DOHH2 (cell line): Measurements from ENCODE around the gene GINM1.

Experiments used
- H3F3A ChIP-seq: fragments of 200-600 bp; sonication (generic), shearing (Covaris generic); 2 replicates; pipeline ENCODE4 v1.6.0; 2016; ENCODE audit warnings: antibody characterized with exemption, mild to moderate bottlenecking; ENCODE audit not compliant: control insufficient read depth, insufficient read depth
- H3K27ac ChIP-seq: fragments of 200-600 bp; sonication (generic); 2 replicates; pipeline ENCODE4 v1.5.1; 2014; ENCODE audit warnings: low read depth, mild to moderate bottlenecking, low read length, moderate library complexity
- H3K27me3 ChIP-seq: fragments of 200-600 bp; sonication (generic); 2 replicates; pipeline ENCODE4 v1.6.1; 2014; ENCODE audit warnings: mild to moderate bottlenecking, low read length, mixed read lengths; ENCODE audit not compliant: control insufficient read depth
- H3K36me3 ChIP-seq: fragments of 200-600 bp; sonication (generic); 2 replicates; pipeline ENCODE4 v1.6.1; 2014; ENCODE audit warnings: mild to moderate bottlenecking, low read length, moderate library complexity, mixed read lengths; ENCODE audit not compliant: control insufficient read depth
- H3K4me1 ChIP-seq: fragments of 200-600 bp; sonication (generic); 2 replicates; pipeline ENCODE4 v1.6.1; 2014; ENCODE audit warnings: mild to moderate bottlenecking, low read length, mixed read lengths; ENCODE audit not compliant: control insufficient read depth
- H3K4me2 ChIP-seq: fragments of 200-600 bp; sonication (generic); 2 replicates; pipeline ENCODE4 v1.6.0; 2014; ENCODE audit warnings: mild to moderate bottlenecking, low read length, moderate library complexity
- H3K4me3 ChIP-seq: fragments of 200-600 bp; sonication (generic); 2 replicates; pipeline ENCODE4 v1.5.1; 2014; ENCODE audit warnings: mild to moderate bottlenecking, low read length, mixed read lengths
- H3K79me2 ChIP-seq: fragments of 200-600 bp; sonication (generic); 2 replicates; pipeline ENCODE4 v1.6.1; 2014; ENCODE audit warnings: mild to moderate bottlenecking, low read length, mixed read lengths; ENCODE audit not compliant: control insufficient read depth
- H3K9me2 ChIP-seq: fragments of 200-600 bp; sonication (generic); replicated peaks from 2 replicates; pipeline ENCODE4 v1.6.1; 2014; ENCODE audit warnings: mild to moderate bottlenecking, low read length, mixed read lengths; ENCODE audit not compliant: control insufficient read depth
- H3K9me3 ChIP-seq: fragments of 200-600 bp; sonication (generic); 2 replicates; pipeline ENCODE4 v1.6.1; 2014; ENCODE audit warnings: antibody characterized with exemption, low read length, mixed read lengths; ENCODE audit not compliant: control insufficient read depth, insufficient read depth
- H4K20me1 ChIP-seq: fragments of 200-600 bp; sonication (generic); 2 replicates; pipeline ENCODE4 v1.6.0; 2014; ENCODE audit warnings: low read depth, mild to moderate bottlenecking, antibody characterized with exemption, low read length, moderate library complexity; ENCODE audit not compliant: control insufficient read depth, insufficient read depth
- EZH2phosphoT487 ChIP-seq: fragments of 200-600 bp; sonication (generic); IDR thresholded peaks from 2 replicates; pipeline ENCODE4 v1.6.1; 2017; ENCODE audit warnings: borderline replicate concordance, mild to moderate bottlenecking, antibody characterized with exemption, low read length, moderate library complexity, mixed read lengths
- TF ChIP-seq, protein P1 (sequence below): fragments of 200-600 bp; sonication (generic); IDR thresholded peaks from one replicate; pipeline ENCODE4 v1.5.1; 2014; ENCODE audit warnings: antibody characterized with exemption, mild to moderate bottlenecking, low read depth, low read length; ENCODE audit not compliant: poor library complexity, severe bottlenecking

Gene GINM1

DNA sequence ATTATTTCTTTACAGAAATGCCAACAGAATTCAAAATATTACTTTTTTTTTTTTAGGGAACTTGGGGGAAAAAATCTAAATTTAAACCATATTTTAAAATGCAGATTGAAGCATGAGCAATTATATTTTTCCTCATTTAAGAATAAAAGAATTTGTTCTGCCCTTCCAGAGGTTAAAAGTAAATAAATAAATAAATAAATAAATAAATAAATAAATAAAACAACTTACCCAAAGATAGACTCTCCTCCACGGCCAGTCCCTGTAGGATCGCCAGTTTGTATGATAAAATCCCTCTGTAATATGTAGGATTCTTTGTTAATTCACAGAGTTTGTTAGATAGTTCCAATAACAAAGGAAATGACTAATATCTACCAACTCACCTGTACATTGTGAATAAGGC, 25.0 kb upstream of the GINM1 start:
- TF ChIP-seq, protein P1, sequence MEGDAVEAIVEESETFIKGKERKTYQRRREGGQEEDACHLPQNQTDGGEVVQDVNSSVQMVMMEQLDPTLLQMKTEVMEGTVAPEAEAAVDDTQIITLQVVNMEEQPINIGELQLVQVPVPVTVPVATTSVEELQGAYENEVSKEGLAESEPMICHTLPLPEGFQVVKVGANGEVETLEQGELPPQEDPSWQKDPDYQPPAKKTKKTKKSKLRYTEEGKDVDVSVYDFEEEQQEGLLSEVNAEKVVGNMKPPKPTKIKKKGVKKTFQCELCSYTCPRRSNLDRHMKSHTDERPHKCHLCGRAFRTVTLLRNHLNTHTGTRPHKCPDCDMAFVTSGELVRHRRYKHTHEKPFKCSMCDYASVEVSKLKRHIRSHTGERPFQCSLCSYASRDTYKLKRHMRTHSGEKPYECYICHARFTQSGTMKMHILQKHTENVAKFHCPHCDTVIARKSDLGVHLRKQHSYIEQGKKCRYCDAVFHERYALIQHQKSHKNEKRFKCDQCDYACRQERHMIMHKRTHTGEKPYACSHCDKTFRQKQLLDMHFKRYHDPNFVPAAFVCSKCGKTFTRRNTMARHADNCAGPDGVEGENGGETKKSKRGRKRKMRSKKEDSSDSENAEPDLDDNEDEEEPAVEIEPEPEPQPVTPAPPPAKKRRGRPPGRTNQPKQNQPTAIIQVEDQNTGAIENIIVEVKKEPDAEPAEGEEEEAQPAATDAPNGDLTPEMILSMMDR, result no peak
- TF ChIP-seq EZH2phosphoT487, result no peak
- H3K4me3 ChIP-seq, result no peak overlapping the region
- peaks cover 51% of the 10 kb centered on the region for H3K36me3 ChIP-seq
- H3K79me2 ChIP-seq, result peaks cover 53% of the 10 kb centered on the region
- H3K4me1 ChIP-seq, result peaks cover 13% of the 10 kb centered on the region
- no peaks in the 10 kb centered on the region for H3K9me2 ChIP-seq
- H3K27ac ChIP-seq, result no peak overlapping the region
- peaks cover 3% of the 10 kb centered on the region; the same call in 1 of the 2 replicates for H4K20me1 ChIP-seq
- no peak overlapping the region for H3K4me2 ChIP-seq
- 0 out of 2 replicates have a peak, but pooled peaks cover 1% of the 10 kb centered on the region for H3F3A ChIP-seq
- no peaks in the 10 kb centered on the region for H3K9me3 ChIP-seq
- no peaks in the 10 kb centered on the region for H3K27me3 ChIP-seq

DNA sequence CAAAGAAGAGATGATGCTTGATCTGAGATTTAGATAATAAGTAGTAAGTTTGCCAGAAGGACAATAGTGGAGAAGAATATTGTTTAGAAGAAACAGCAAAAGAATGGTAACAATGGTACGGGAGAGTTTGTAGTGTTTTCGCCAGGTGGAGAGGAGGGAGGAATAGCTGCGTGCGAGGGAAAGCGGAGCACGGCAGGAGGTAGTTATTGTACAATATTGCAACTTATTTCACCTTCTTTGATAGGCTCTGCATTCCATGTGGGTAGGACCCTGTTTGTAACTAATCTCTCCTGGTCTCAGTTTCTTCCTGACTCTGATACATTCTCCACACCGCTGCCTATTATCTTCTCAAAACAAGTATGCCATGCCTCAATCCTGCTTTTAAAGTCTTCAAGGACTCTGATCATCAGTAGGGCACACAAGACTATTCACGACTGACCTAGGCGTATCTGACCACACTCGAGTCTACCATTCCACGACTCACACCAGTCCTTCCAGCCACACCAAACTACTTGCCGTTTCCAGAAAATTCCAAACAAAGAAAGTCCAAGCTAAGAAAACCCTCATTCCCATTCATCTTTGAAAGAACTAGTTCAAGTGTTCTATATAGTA, 21.4 kb upstream of the GINM1 start:
- Histone ChIP-seq H3K4me1 (peaks cover 21% of the 10 kb centered on the region), H3K79me2 (peaks cover 53% of the 10 kb centered on the region), H4K20me1 (peaks cover 3% of the 10 kb centered on the region; the same call in 1 of the 2 replicates), H3F3A (peaks cover 5% of the 10 kb centered on the region; the same call in 1 of the 2 replicates), H3K27me3 (no peaks in the 10 kb centered on the region), H3K9me2 (no peaks in the 10 kb centered on the region), H3K9me3 (no peaks in the 10 kb centered on the region), H3K4me2 (peak overlapping the region; percentile 90), H3K27ac (no peak overlapping the region), H3K36me3 (peaks cover 21% of the 10 kb centered on the region), H3K4me3 (peak overlapping the region; percentile 92)
- TF ChIP-seq, protein P1, result no peak
- no peak for TF ChIP-seq EZH2phosphoT487

DNA sequence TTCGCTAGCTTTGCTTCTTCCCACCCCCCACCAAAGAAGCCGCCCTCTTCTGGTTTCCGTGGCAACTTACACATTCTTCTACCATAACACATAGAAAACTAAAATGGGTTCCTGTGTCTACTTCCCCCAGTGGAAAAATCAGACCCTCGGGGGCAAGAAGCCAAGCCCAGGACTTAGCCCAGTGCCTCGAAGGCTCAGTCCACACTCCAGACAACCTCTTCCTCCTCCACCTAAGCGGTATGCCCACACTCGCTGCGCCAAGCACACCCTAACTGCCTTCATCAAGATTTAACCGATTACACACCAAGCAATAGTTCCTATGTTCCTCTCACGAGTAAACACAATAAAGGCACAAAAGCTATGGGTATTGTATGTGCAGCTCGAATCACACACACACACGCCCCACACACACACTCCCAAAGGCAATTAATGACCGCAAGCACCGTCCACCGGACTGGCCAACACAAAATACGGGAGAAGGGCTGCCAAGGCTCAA, 20.9 kb upstream of the GINM1 start:
- peak overlapping the region; percentile 92 for H3K4me3 ChIP-seq
- H3K27me3 ChIP-seq, result no peaks in the 10 kb centered on the region
- peaks cover 18% of the 10 kb centered on the region for H3K36me3 ChIP-seq
- peaks cover 21% of the 10 kb centered on the region for H3K4me1 ChIP-seq
- no peaks in the 10 kb centered on the region for H3K9me2 ChIP-seq
- H3K9me3 ChIP-seq, result no peaks in the 10 kb centered on the region
- TF ChIP-seq EZH2phosphoT487, result no peak
- TF ChIP-seq, protein P1, result peak; percentile 56
- H3K27ac ChIP-seq, result peak overlapping the region; percentile 72
- H3F3A ChIP-seq, result peaks cover 5% of the 10 kb centered on the region; the same call in 1 of the 2 replicates
- H3K79me2 ChIP-seq, result peaks cover 51% of the 10 kb centered on the region
- H3K4me2 ChIP-seq, result peak overlapping the region; percentile 90
- H4K20me1 ChIP-seq, result peaks cover 3% of the 10 kb centered on the region; the same call in 1 of the 2 replicates
